Adrenal gland (tissue), 12 donors: ENCODE data around the gene CDH20. TPM values are rescaled to one million over a fixed set of nuclear protein-coding genes. Genes with fewer than 3 reads are reported as not detected.

Experiments
- DNase-seq, 7 donors: peaks; one replicate each; pipeline ENCODE4 v3.0.0-alpha.2; 2019 to 2020
- H3K27ac ChIP-seq, 5 donors: fragments of 200-600 bp; sonication (generic) in 4 of 5; 1 replicate in 3 of 5; 2 replicates in 2 of 5; pipeline versions ENCODE4 v1.5.1 to v1.8.0; 2016 to 2020; ENCODE audit warnings: mild to moderate bottlenecking in 1 of 5
- H3K27me3 ChIP-seq: fragments of 200-600 bp; 2 replicates; pipeline ENCODE4 v1.8.0; 2021
- H3K36me3 ChIP-seq, 2 donors: fragments of 200-600 bp; replicated peaks in 1 of 2; 1 replicate in 1 of 2; 2 replicates in 1 of 2; pipeline versions ENCODE4 v1.5.1 to v1.8.0; 2018 to 2022
- H3K4me1 ChIP-seq, 2 donors: fragments of 200-600 bp; replicated peaks in 1 of 2; 1 replicate in 1 of 2; 2 replicates in 1 of 2; pipeline versions ENCODE4 v1.5.1 to v1.8.0; 2018 to 2021
- H3K4me3 ChIP-seq, 4 donors: fragments of 200-600 bp; sonication (generic) in 3 of 4; one replicate each; pipeline ENCODE4 v1.5.1; 2016 to 2018
- H3K9me3 ChIP-seq, 3 donors: fragments of 200-600 bp; sonication (generic) in 1 of 3; replicated peaks in 1 of 3; 1 replicate in 2 of 3; 2 replicates in 1 of 3; pipeline versions ENCODE4 v1.5.1 to v1.8.0; 2016 to 2021
- CTCF ChIP-seq, 6 experiments: fragments of 450-650 bp in 4 of 6; fragments of 200-600 bp in 2 of 6; sonication (generic) in 1 of 6; IDR thresholded peaks; 1 replicate in 5 of 6; 2 replicates in 1 of 6; pipeline versions ENCODE4 v1.5.1 to v1.8.0; 2016 to 2021; ENCODE audit warnings: antibody characterized with exemption in 6 of 6, mild to moderate bottlenecking in 2 of 6, moderate library complexity in 1 of 6
- POLR2A ChIP-seq, 2 donors: fragments of 450-650 bp; IDR thresholded peaks; one replicate each; pipeline ENCODE4 v1.6.1; 2017; ENCODE audit warnings: antibody characterized with exemption in 2 of 2, mild to moderate bottlenecking in 2 of 2, moderate library complexity in 1 of 2
- WGBS, 4 donors: extraction: QIAGEN DNeasy Blood & Tissue Kit in 2 of 4; methylation state at CpG; one replicate each; pipeline versions ENCODE4 v1.1.5 to v1.1.7; 2013 to 2017; 5-methylcytosine and 5-hydroxymethylcytosine counted together
- intact Hi-C, 2 donors: fragments of 100-400 bp; cut with DNase I; formaldehyde crosslinking; loops; one replicate each; pipeline versions ENCODE4 v1.14.1 to v1.15.0; 2022 to 2023
- polyA plus RNA-seq, 3 donors: library from polyadenylated mRNA; stranded (reverse); fragments of 200-250 nt in 2 of 3; fragments of 350-450 nt in 1 of 3; fragmentation: Illumina TruSeq in 1 of 3; extraction: RNeasy Lipid Tissue Mini Kit (QIAGEN cat#74804) in 1 of 3; gene quantifications; one replicate each; pipeline ENCODE4 v1.2.3, GENCODE V29; 2013 to 2014
- total RNA-seq, 9 donors: library from RNA; depleted of rRNA in 4 of 9; stranded (reverse); fragments of >200 nt in 4 of 9; fragments of 120-200 nt in 1 of 9; fragmentation: NEBNext Ultra II Directional in 1 of 9; extraction: Animal tissue kit (Norgen Biotek cat#: 25700) in 1 of 9; gene quantifications; one replicate each; pipeline versions ENCODE4 v1.1.0 to v1.2.4, GENCODE V29; 2013 to 2023
- donor health status: healthy with polysubstance abuse.
- donor health status: Bipolar disorder and iron deficiency.
- donor health status: DM: yes; HTN: yes; CAD: no.
- donor health status: DM: no; HTN: no; CAD: no.
- donor health status: DM: no; HTN: no; CAD: no.
- donor health status: DM: yes; HTN: yes; CAD: no.

CDH20 gene
- total and polyA plus RNA-seq, 12 donors = 0.07 to 11.6 (median 0.29) TPM; not detected in 2

- H3K36me3 ChIP-seq = no peaks in the 10 kb centered on the region
- intact Hi-C loops = no loop called here
- H3K9me3 ChIP-seq = no peaks in the 10 kb centered on the region
- H3K4me3 ChIP-seq = no peak overlapping the region
- DNase-seq = no peak
- H3K27ac ChIP-seq = no peak overlapping the region
- TF ChIP-seq POLR2A (IDR thresholded peaks at IDR 0.05) (no peak), CTCF (IDR thresholded peaks at IDR 0.05) (no peak)
- no peaks in the 10 kb centered on the region for H3K27me3 ChIP-seq
- no peaks in the 10 kb centered on the region for H3K4me1 ChIP-seq
Observed at GRCh38 chr18:61352611-61353010, 19.4 kb downstream of the CDH20 start.

GRCh38 chr18:61360404-61361383 is 27.5 kb downstream of the CDH20 start:
- no peaks in the 10 kb centered on the region for H3K36me3 ChIP-seq
- intact Hi-C loops = no loop called here
- no peaks in the 10 kb centered on the region for H3K9me3 ChIP-seq
- TF ChIP-seq POLR2A (IDR thresholded peaks at IDR 0.05) (no peak), CTCF (IDR thresholded peaks at IDR 0.05) (no peak)
- WGBS, 4 donors = 60 to 71% (median 63%) methylated on average over 7 of the region's 7 CpGs
- no peak overlapping the region for H3K4me3 ChIP-seq
- no peaks in the 10 kb centered on the region for H3K27me3 ChIP-seq
- H3K4me1 ChIP-seq = no peaks in the 10 kb centered on the region
- H3K27ac ChIP-seq = no peak overlapping the region
- no peak for DNase-seq

GRCh38 chr18:61362511-61362910 is 29.3 kb downstream of the CDH20 start:
- 77 to 90% (median 84%) methylated on average over 1 of the region's 1 CpG for WGBS, 4 donors

GRCh38 chr18:61364953-61365352 is 31.7 kb downstream of the CDH20 start:
- Histone ChIP-seq H3K4me1 (no peaks in the 10 kb centered on the region), H3K27me3 (no peaks in the 10 kb centered on the region), H3K4me3 (no peak overlapping the region), H3K27ac (no peak overlapping the region), H3K9me3 (no peaks in the 10 kb centered on the region), H3K36me3 (no peaks in the 10 kb centered on the region)
- TF ChIP-seq CTCF (IDR thresholded peaks at IDR 0.05) (no peak), POLR2A (IDR thresholded peaks at IDR 0.05) (no peak)
- intact Hi-C loops = no loop called here
- 83 to 94% (median 86%) methylated on average over 1 of the region's 1 CpG for whole genome bisulfite sequencing, 4 donors
- DNase-seq = no peak

More at GRCh38 chr18:61362511-61362910, 29.3 kb downstream of the CDH20 start:
- Histone ChIP-seq H3K27me3 (no peaks in the 10 kb centered on the region), H3K4me1 (no peaks in the 10 kb centered on the region), H3K4me3 (no peak overlapping the region), H3K27ac (no peak overlapping the region), H3K36me3 (no peaks in the 10 kb centered on the region), H3K9me3 (no peaks in the 10 kb centered on the region)
- TF ChIP-seq POLR2A (IDR thresholded peaks at IDR 0.05) (no peak), CTCF (IDR thresholded peaks at IDR 0.05) (no peak)
- no peak for DNase-seq
- intact Hi-C loops = no loop called here
